Hematopoietic multipotent progenitor cell treated with erythropoietin and hydrocortisone succinate and interleukin-3 and kit ligand, for 6 days (in vitro differentiated cells): ENCODE data around the gene MAGEA2B.
"Not testable (repeated sequence)": the region's sequence is repeated elsewhere in the genome, so short reads cannot be mapped to it uniquely, and the experiment has no call there.

Experiments
- DNase-seq: peaks from one replicate; pipeline ENCODE4 v3.0.0-alpha.2; 2015

Gene MAGEA2B

GRCh38 chrX:152759544-152759943 lies 45.1 kb downstream of the MAGEA2B start:
- not testable (repeated sequence) for DNase-seq

- DNase-seq: not testable (repeated sequence)
Measured at GRCh38 chrX:152761582-152761981, 47.2 kb downstream of the MAGEA2B start.

GRCh38 chrX:152766562-152766961 lies 52.1 kb downstream of the MAGEA2B start:
- not testable (repeated sequence) for DNase-seq
